IPS DF 6.9 (cell line): ENCODE data around the gene SLC2A10.

Source experiments
- DNase-seq: peaks from one replicate; pipeline ENCODE4 v3.0.0-alpha.2; 2013; ENCODE audit warnings: low read depth, low spot score
- H3K27ac ChIP-seq: one replicate; pipeline ENCODE4 v1.5.1; 2013; ENCODE audit warnings: low read length, control low read depth
- H3K27me3 ChIP-seq: 2 replicates; pipeline ENCODE4 v1.6.1; 2013; ENCODE audit warnings: mild to moderate bottlenecking, low read length; ENCODE audit not compliant: control insufficient read depth, insufficient read depth
- H3K36me3 ChIP-seq: 2 replicates; pipeline ENCODE4 v1.6.1; 2013; ENCODE audit warnings: low read length; ENCODE audit not compliant: control insufficient read depth, insufficient read depth
- H3K4me1 ChIP-seq: 2 replicates; pipeline ENCODE4 v1.6.1; 2013; ENCODE audit warnings: low read length; ENCODE audit not compliant: control insufficient read depth, insufficient read depth
- H3K4me3 ChIP-seq: 2 replicates; pipeline ENCODE4 v1.5.1; 2013; ENCODE audit warnings: mild to moderate bottlenecking, low read length
- H3K9me3 ChIP-seq: 2 replicates; pipeline ENCODE4 v1.6.1; 2013; ENCODE audit warnings: low read length, inconsistent platforms; ENCODE audit not compliant: control insufficient read depth, insufficient read depth
- WGBS: extraction: QIAGEN DNeasy Blood & Tissue Kit; methylation state at CpG from one replicate; pipeline ENCODE4 v1.1.7; 2013; ENCODE audit warnings: mixed read lengths, missing lambda C conversion rate; ENCODE audit not compliant: insufficient read length, insufficient coverage; 5-methylcytosine and 5-hydroxymethylcytosine counted together

The SLC2A10 gene

DNA sequence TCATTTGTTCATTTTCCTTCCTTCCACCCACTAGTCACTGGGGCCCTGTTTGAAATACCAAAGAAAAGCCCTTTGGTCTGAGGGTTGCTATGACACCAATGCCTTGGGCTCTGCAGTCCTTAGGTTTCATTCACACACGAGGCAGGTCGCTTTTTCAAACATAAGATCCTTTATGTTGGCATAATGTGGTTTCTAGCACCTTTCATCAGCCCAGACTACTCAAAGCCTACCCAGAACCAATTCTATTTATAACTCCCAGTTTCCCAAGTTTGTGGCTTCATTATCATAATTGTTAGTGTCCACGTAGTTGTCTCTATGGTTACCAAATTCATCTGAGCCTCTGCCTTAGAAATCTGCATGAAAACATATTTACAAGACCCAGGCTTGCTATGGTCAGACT is 13.6 kb upstream of the SLC2A10 start:
- Histone ChIP-seq H3K36me3 (no peaks in the 10 kb centered on the region), H3K27ac (no peak overlapping the region)
- no peak for DNase-seq

GRCh38 chr20:46696791-46697279 is 12.6 kb upstream of the SLC2A10 start:
- Histone ChIP-seq H3K27ac (no peak overlapping the region), H3K4me1 (no peaks in the 10 kb centered on the region), H3K36me3 (no peaks in the 10 kb centered on the region), H3K4me3 (no peak overlapping the region), H3K9me3 (no peaks in the 10 kb centered on the region), H3K27me3 (no peaks in the 10 kb centered on the region)
- no CpG with 5 or more reads among the region's 3 CpGs for WGBS
- DNase-seq = no peak

More for the DNA sequence above, 13.6 kb upstream of the SLC2A10 start:
- Histone ChIP-seq H3K9me3 (no peaks in the 10 kb centered on the region), H3K4me1 (no peaks in the 10 kb centered on the region), H3K27me3 (no peaks in the 10 kb centered on the region), H3K4me3 (no peak overlapping the region)
- WGBS = no CpG with 5 or more reads among the region's 3 CpGs

- no peaks in the 10 kb centered on the region for H3K9me3 ChIP-seq
- H3K4me3 ChIP-seq = no peak overlapping the region
- no peaks in the 10 kb centered on the region for H3K27me3 ChIP-seq
- H3K27ac ChIP-seq = no peak overlapping the region
- DNase-seq = no peak
- no peaks in the 10 kb centered on the region for H3K36me3 ChIP-seq
- no peaks in the 10 kb centered on the region for H3K4me1 ChIP-seq
- WGBS = no CpG with 5 or more reads among the region's 2 CpGs
Observed at GRCh38 chr20:46698788-46699187, 10.7 kb upstream of the SLC2A10 start.

DNA sequence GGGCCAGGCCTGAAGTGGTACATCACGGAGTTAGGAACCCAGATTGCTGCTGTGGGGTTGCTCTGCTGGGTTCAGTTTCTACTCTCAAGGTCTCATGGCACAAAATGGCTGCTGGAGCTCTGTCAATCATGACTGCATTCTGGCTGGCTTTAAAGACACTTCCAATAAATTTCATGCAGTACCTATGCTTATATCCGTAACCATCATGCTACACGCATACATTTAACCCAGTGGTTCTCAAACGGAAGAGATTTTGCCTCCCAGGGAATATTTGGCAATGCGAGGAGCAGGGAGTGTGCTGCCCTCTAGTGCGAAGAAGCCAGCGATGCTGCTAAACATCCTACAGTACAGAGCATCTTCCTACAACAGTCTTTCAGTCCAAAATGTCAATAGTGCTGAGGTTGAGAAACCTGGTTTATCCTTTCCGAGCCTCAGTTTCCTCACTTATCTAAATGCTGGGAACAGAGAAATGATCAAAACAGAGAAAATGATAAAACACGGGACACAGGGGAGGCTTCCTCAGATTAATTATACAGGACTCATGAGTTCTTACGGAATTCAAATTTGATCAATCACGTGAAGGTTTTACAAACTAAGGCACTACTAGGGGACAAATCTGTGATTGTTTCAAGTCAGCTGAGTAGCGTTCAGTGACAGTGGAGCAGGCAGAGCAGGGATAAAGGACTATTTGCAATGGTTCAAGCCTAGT is 9.6 kb upstream of the SLC2A10 start:
- Histone ChIP-seq H3K4me1 (no peaks in the 10 kb centered on the region), H3K4me3 (no peak overlapping the region), H3K9me3 (no peaks in the 10 kb centered on the region), H3K27me3 (no peaks in the 10 kb centered on the region), H3K27ac (no peak overlapping the region), H3K36me3 (no peaks in the 10 kb centered on the region)
- no peak for DNase-seq
- WGBS = no CpG with 5 or more reads among the region's 12 CpGs

DNA sequence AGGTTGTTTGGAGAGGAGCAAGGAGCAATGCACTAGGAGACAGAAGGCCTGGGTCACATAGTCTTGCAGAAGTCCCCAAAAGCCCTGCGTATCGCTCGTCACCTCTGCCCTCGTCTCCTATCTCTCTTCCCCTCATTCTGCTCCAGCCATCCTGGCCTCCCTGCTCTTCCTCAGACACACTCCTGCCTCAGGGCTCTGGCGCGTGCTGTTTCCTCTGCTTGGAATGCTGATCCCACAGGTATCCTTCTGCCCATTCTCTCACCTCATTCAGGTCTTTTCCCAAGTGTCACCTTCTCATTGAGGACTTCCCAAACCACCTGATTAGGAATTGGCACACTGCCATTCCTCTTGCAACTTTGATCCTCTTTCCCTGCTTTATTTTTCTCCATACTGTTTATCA is 9.0 kb upstream of the SLC2A10 start:
- H3K9me3 ChIP-seq = no peaks in the 10 kb centered on the region
- H3K4me3 ChIP-seq = no peak overlapping the region
- no CpG with 5 or more reads among the region's 6 CpGs for WGBS
- no peaks in the 10 kb centered on the region for H3K4me1 ChIP-seq
- no peak overlapping the region for H3K27ac ChIP-seq
- H3K27me3 ChIP-seq = no peaks in the 10 kb centered on the region
- no peaks in the 10 kb centered on the region for H3K36me3 ChIP-seq
- no peak for DNase-seq

DNA sequence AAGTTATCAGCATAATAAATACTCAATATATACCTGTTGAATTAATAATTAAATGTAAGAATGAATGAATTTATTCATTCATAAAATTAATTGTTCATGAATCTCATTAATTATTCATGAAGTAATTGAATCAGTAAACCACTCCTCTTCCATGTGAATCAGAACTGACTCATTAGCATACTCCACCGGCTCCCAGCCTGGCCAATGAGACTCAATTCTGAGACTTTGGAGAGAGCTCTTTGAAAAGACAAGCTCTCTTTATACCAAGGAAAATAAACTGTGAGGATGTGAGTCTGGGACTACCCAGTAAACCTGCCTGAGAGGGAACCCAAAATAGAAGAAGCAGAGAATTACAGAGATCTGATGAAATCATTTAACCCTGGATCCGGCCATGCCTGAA is 8.4 kb upstream of the SLC2A10 start:
- no peak overlapping the region for H3K27ac ChIP-seq
- no peaks in the 10 kb centered on the region for H3K9me3 ChIP-seq
- WGBS = no CpG with 5 or more reads among the region's 2 CpGs
- DNase-seq = no peak
- H3K4me3 ChIP-seq = no peak overlapping the region
- H3K4me1 ChIP-seq = no peaks in the 10 kb centered on the region
- no peaks in the 10 kb centered on the region for H3K27me3 ChIP-seq
- H3K36me3 ChIP-seq = no peaks in the 10 kb centered on the region

- H3K4me1 ChIP-seq = no peaks in the 10 kb centered on the region
- H3K27ac ChIP-seq = no peak overlapping the region
- WGBS = no CpG with 5 or more reads among the region's 4 CpGs
- H3K4me3 ChIP-seq = no peak overlapping the region
- no peaks in the 10 kb centered on the region for H3K27me3 ChIP-seq
- no peaks in the 10 kb centered on the region for H3K9me3 ChIP-seq
- no peaks in the 10 kb centered on the region for H3K36me3 ChIP-seq
- DNase-seq = no peak
Observed at GRCh38 chr20:46701556-46701955, 7.9 kb upstream of the SLC2A10 start.

DNA sequence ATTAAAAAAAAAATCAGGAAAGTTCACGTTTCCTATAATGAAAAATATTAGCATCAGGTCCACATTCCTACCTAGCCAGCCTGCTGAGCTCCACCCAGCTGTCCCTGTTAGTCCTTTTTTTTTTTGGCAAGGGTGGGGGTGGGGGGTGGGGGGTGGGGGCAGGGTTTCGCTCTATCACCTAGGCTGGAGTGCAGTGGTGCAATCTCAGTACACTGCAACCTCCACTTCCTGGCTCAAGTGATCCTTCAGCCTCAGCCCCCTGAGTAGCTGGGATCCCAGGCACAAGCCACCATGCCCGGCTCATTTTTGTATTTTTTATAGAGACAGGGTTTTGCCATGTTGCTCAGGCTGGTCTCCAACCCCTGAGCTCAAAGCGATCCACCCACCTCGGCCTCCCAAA is 7.5 kb upstream of the SLC2A10 start:
- Histone ChIP-seq H3K9me3 (no peaks in the 10 kb centered on the region), H3K36me3 (no peaks in the 10 kb centered on the region), H3K4me3 (no peak overlapping the region), H3K27me3 (no peaks in the 10 kb centered on the region), H3K4me1 (no peaks in the 10 kb centered on the region), H3K27ac (no peak overlapping the region)
- no peak for DNase-seq
- WGBS = no CpG with 5 or more reads among the region's 5 CpGs

DNA sequence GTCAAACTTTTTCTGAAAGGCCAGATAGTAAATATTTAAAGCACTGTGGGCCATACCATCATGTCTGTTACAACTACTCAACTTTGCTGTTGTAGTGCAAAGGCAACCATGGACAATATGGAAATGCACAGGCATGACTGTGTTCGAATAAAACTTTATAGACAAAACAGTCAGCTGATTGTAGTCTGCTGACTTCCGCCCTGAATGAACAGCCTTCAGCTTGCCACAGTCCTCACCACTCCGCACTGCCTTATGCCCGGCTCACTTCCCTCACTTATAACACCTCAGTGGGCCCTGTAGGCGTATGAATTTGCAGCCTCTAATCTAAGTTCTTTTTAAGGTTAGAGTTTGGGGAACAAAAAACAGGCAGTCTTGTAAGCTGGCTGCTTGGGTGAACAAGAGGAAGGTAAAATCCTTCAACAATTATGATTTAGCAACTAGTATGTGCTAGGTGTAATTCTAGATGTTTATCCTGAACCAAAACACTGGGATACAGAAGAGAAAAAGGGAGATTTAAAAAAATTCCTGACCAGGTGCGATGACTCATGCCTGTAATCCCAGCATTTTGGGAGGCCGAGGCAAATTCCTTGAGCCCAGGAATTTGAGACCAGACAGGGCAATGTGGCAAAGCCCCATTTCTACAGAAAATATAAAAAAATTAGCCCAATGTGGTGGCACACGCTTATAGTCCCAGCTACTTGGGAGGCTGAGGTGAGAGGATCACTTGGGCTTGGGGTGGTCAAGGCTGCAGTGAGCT is 6.8 kb upstream of the SLC2A10 start:
- Histone ChIP-seq H3K36me3 (no peaks in the 10 kb centered on the region), H3K4me3 (no peak overlapping the region), H3K27me3 (no peaks in the 10 kb centered on the region), H3K27ac (no peak overlapping the region), H3K9me3 (no peaks in the 10 kb centered on the region), H3K4me1 (no peaks in the 10 kb centered on the region)
- DNase-seq = no peak
- no CpG with 5 or more reads among the region's 8 CpGs for WGBS

GRCh38 chr20:46703435-46703834 is 6.0 kb upstream of the SLC2A10 start:
- no peak overlapping the region for H3K4me3 ChIP-seq
- no peaks in the 10 kb centered on the region for H3K36me3 ChIP-seq
- no peaks in the 10 kb centered on the region for H3K27me3 ChIP-seq
- WGBS = no CpG with 5 or more reads among the region's 3 CpGs
- H3K9me3 ChIP-seq = no peaks in the 10 kb centered on the region
- no peak for DNase-seq
- H3K27ac ChIP-seq = no peak overlapping the region
- H3K4me1 ChIP-seq = no peaks in the 10 kb centered on the region
